A549 (cell line): ENCODE measurements around the gene TEAD3. TPM values are rescaled to one million over a fixed set of nuclear protein-coding genes. Genes with fewer than 3 reads are reported as not detected.

Source experiments
- ATAC-seq, 2 experiments: fragments of 200-7000 bp in 1 of 2; fragments of >200 bp in 1 of 2; cut with Nextera tagmentation in 1 of 2; cut with Tn5 transposase in 1 of 2; 3 replicates each; pipeline versions ENCODE4 v1.8.0 to v1.9.1; 2018 to 2020; ENCODE audit warnings: mild to moderate bottlenecking in 1 of 2, moderate library complexity in 1 of 2
- CTCF ChIA-PET: fragments of 300-600 bp; sonication (Branson Sonifier 250); formaldehyde crosslinking; extraction: SDS; loops from one replicate; lab custom pipeline; 2021; ENCODE audit warnings: antibody characterized with exemption, inconsistent platforms; lab: Yijun Ruan, JAX
- POLR2A ChIA-PET: fragments of 350-600 bp; formaldehyde crosslinking; extraction: SDS; loops from one replicate; lab custom pipeline; 2021; ENCODE audit warnings: antibody characterized with exemption, inconsistent platforms; lab: Yijun Ruan, JAX
- DNase-seq, 2 experiments: peaks; one replicate each; pipeline versions ENCODE4 v3.0.0 to v3.0.0-alpha.2; 2011 to 2016; ENCODE audit warnings: low read depth in 1 of 2, low spot score in 1 of 2
- FAIRE-seq: peaks from 2 replicates; lab custom pipeline; 2011; peaks lifted over from hg19 to GRCh38; lab: Jason Lieb, UNC
- H3K27ac ChIP-seq, 2 experiments: fragments of >200 bp; sonication (Bioruptor Twin); formaldehyde crosslinking; 3 replicates each; pipeline ENCODE4 v1.5.1; 2016 to 2017
- H3K4me1 ChIP-seq: fragments of >200 bp; sonication (Bioruptor Twin); formaldehyde crosslinking; 3 replicates; pipeline ENCODE4 v1.6.1; 2016
- H3K4me2 ChIP-seq: fragments of >200 bp; sonication (Bioruptor Twin); formaldehyde crosslinking; 3 replicates; pipeline ENCODE4 v1.6.1; 2016
- H3K4me3 ChIP-seq: fragments of >200 bp; sonication (Bioruptor Twin); formaldehyde crosslinking; 3 replicates; pipeline ENCODE4 v1.5.1; 2016
- H3K9me3 ChIP-seq: fragments of >200 bp; sonication (Bioruptor Twin); formaldehyde crosslinking; 3 replicates; pipeline ENCODE4 v1.6.1; 2016
- CBX8 ChIP-seq: fragments of 200-600 bp; sonication (generic); IDR thresholded peaks from 2 replicates; pipeline ENCODE4 v1.6.1; 2016
- CTCF ChIP-seq: fragments of >200 bp; sonication (Bioruptor Twin); formaldehyde crosslinking; IDR thresholded peaks from 3 replicates; pipeline ENCODE4 v1.5.1; 2016
- E2F6 ChIP-seq: IDR thresholded peaks from 2 replicates; pipeline ENCODE4 v1.6.1; 2012; ENCODE audit warnings: low read depth, borderline replicate concordance
- EP300 ChIP-seq, 2 experiments: fragments of >200 bp; sonication (Bioruptor Twin); formaldehyde crosslinking; IDR thresholded peaks; 2 replicates in 1 of 2; 3 replicates in 1 of 2; pipeline ENCODE4 v1.6.1; 2016 to 2017
- FOSB ChIP-seq: fragments of 250-450 bp; sonication (Bioruptor Pico); IDR thresholded peaks from 2 replicates; pipeline ENCODE4 v1.5.0; 2020; ENCODE audit warnings: mild to moderate bottlenecking, moderate library complexity
- HEYL ChIP-seq: fragments of 250-450 bp; sonication (Bioruptor Pico); IDR thresholded peaks from 2 replicates; pipeline ENCODE4 v1.8.0; 2021; ENCODE audit warnings: mild to moderate bottlenecking, moderate library complexity
- JUN ChIP-seq, 2 experiments: fragments of >200 bp; sonication (Bioruptor Twin); formaldehyde crosslinking; IDR thresholded peaks; 2 replicates in 1 of 2; 3 replicates in 1 of 2; pipeline ENCODE4 v1.6.1; 2016 to 2017
- KDM5A ChIP-seq: fragments of 200-600 bp; sonication (generic); IDR thresholded peaks from 2 replicates; pipeline ENCODE4 v1.6.1; 2016; ENCODE audit warnings: antibody characterized with exemption, mild to moderate bottlenecking
- MAX ChIP-seq: IDR thresholded peaks from 2 replicates; pipeline ENCODE4 v1.6.1; 2012
- PHF8 ChIP-seq: fragments of 200-600 bp; sonication (generic); IDR thresholded peaks from 2 replicates; pipeline ENCODE4 v1.6.1; 2016; ENCODE audit warnings: low read depth, mild to moderate bottlenecking, antibody characterized with exemption, moderate library complexity, borderline replicate concordance
- POLR2A ChIP-seq: IDR thresholded peaks from 2 replicates; pipeline ENCODE4 v1.6.1; 2012; ENCODE audit warnings: mild to moderate bottlenecking, low read length
- RARB ChIP-seq: fragments of 250-450 bp; sonication (Bioruptor Pico); IDR thresholded peaks from 2 replicates; pipeline ENCODE4 v1.8.0; 2021; ENCODE audit warnings: mild to moderate bottlenecking, moderate library complexity
- SMC3 ChIP-seq: fragments of >200 bp; sonication (Bioruptor Twin); formaldehyde crosslinking; IDR thresholded peaks from 3 replicates; pipeline ENCODE4 v1.6.1; 2018; ENCODE audit warnings: inconsistent platforms
- SREBF2 ChIP-seq: fragments of 450-650 bp; IDR thresholded peaks from 2 replicates; pipeline ENCODE4 v1.6.1; 2014; ENCODE audit warnings: mild to moderate bottlenecking, moderate library complexity
- TFCP2L1 ChIP-seq: fragments of 250-450 bp; sonication (Bioruptor Pico); IDR thresholded peaks from 2 replicates; pipeline ENCODE4 v1.5.0; 2021; ENCODE audit warnings: mild to moderate bottlenecking
- TP53 ChIP-seq: fragments of 250-450 bp; sonication (Bioruptor Pico); IDR thresholded peaks from 2 replicates; pipeline ENCODE4 v1.5.0; 2021; ENCODE audit warnings: mild to moderate bottlenecking, moderate library complexity
- ZC3H11A ChIP-seq: fragments of 450-650 bp; IDR thresholded peaks from 2 replicates; pipeline ENCODE4 v1.6.1; 2014; ENCODE audit warnings: antibody characterized with exemption, mild to moderate bottlenecking
- WGBS: methylation state at CpG from one replicate; pipeline ENCODE4 v1.1.6; 2017; ENCODE audit errors: missing lambda C conversion rate; 5-methylcytosine and 5-hydroxymethylcytosine counted together
- polyA plus RNA-seq, 4 experiments: library from polyadenylated mRNA; depleted of rRNA in 3 of 4; stranded (reverse); fragments of >200 nt; fragmentation: RNase III in 1 of 4; extraction: RNeasy Plus Mini Kit Qiagen cat#74134 plus additional on column Dnase treatment in 1 of 4; gene quantifications; 2 replicates in 3 of 4; 3 replicates in 1 of 4; pipeline ENCODE4 v1.2.3, GENCODE V29; 2011 to 2017

Gene TEAD3
- polyA plus RNA-seq, 2 of the 4 experiments (the other 2 are of a cell fraction) = 2.1 to 4.2 TPM

- ATAC-seq = no peak
- H3K4me2 ChIP-seq = peak overlapping the region; percentile 94
- ChIA-PET CTCF (interaction anchor here (0.6 to 8.0 kb wide), 3 partner anchors 14 to 111 kb away, joined by 3 to 48 read pairs (median 13); partner anchors contain the start of genes PPARD and RPL10A), POLR2A (no interaction called here)
- H3K4me1 ChIP-seq = peaks cover 5% of the 10 kb centered on the region; the same call in 2 of the 3 replicates
- H3K4me3 ChIP-seq = peak overlapping the region; percentile 91; the same call in 1 of the 3 replicates
- no peaks in the 10 kb centered on the region for H3K9me3 ChIP-seq
- no peak overlapping the region for H3K27ac ChIP-seq
- 82% methylated on average over 3 of the region's 3 CpGs for WGBS
- no peak for FAIRE-seq
- no peak for DNase-seq
- TF ChIP-seq POLR2A (no peak), FOSB (CRISPR knock-in tag) (no peak), EP300 (IDR thresholded peaks at IDR 0.05) (no peak), TFCP2L1 (CRISPR knock-in tag) (no peak), ZC3H11A (no peak), SREBF2 (no peak), PHF8 (no peak), CBX8 (no peak)
Observed at GRCh38 chr6:35453236-35453635, 43.6 kb downstream of the TEAD3 start.

- peak; percentile 70 to 89 for DNase-seq
- Histone ChIP-seq H3K4me1 (peaks cover 5% of the 10 kb centered on the region; the same call in 2 of the 3 replicates), H3K4me2 (peak within 1 kb of the TSS; percentile 94), H3K4me3 (peak within 1 kb of the TSS; percentile 91), H3K9me3 (no peaks in the 10 kb centered on the region), H3K27ac (peak within 1 kb of the TSS; percentile 74 to 88)
- TF ChIP-seq KDM5A (no peak), SMC3 (no peak), POLR2A (peak; percentile 14; the same call in 1 of the 2 replicates), CBX8 (no peak), MAX (peak; percentile 74), HEYL (CRISPR knock-in tag) (no peak), E2F6 (peak; percentile 86), JUN (IDR thresholded peaks at IDR 0.05) (0 out of 5 replicates have a peak, but pooled peaks of 1 of the 2 experiments have one; percentile 34), RARB (CRISPR knock-in tag) (no peak), CTCF (no peak)
- POLR2A ChIA-PET = no interaction called here
- ATAC-seq = peak; percentile 75 to 89
- 77% methylated on average over 6 of the region's 87 CpGs for WGBS
- CTCF ChIA-PET = interaction anchor here (3.8 to 8.0 kb wide), 3 partner anchors 15 to 111 kb away, joined by 13 to 140 read pairs (median 48); partner anchors contain the start of genes PPARD and RPL10A
- FAIRE-seq = no peak
Observed at GRCh38 chr6:35452183-35453090, 44.4 kb downstream of the TEAD3 start, which contains the start of gene FANCE. TSS of gene FANCE (plus strand) at chr6:35452338. CDS start at chr6:35452546, 208 bp downstream.

- Histone ChIP-seq H3K4me3 (peak overlapping the region; percentile 91), H3K4me2 (peak overlapping the region; percentile 94), H3K27ac (no peak overlapping the region), H3K4me1 (peaks cover 5% of the 10 kb centered on the region; the same call in 2 of the 3 replicates), H3K9me3 (no peaks in the 10 kb centered on the region)
- 20% methylated on average over 15 of the region's 20 CpGs for WGBS
- DNase-seq = no peak
- ChIA-PET POLR2A (no interaction called here), CTCF (interaction anchor here (0.9 to 8.0 kb wide), 6 partner anchors 10 to 155 kb away, joined by 3 to 140 read pairs (median 6); partner anchors contain the start of genes PPARD and RPL10A)
- no peak for ATAC-seq
- TF ChIP-seq TP53 (CRISPR knock-in tag) = no peak
- no peak for FAIRE-seq
Observed at GRCh38 chr6:35451354-35452182, 45.3 kb downstream of the TEAD3 start.
